IMR-90 (cell line): Measurements from ENCODE around the gene DDX39A. TPM values are rescaled to one million over a fixed set of nuclear protein-coding genes. Genes with fewer than 3 reads are reported as not detected.

ENCODE experiments used
- ATAC-seq: fragments of 200-7000 bp; cut with Tn5 transposase; 2 replicates; pipeline ENCODE4 v1.9.1; 2020; ENCODE audit warnings: low read depth, mild to moderate bottlenecking, moderate library complexity
- BruUV-seq: library from RNA; stranded (reverse); fragments of 400-500 nt; replicated peaks from 2 replicates; lab custom pipeline; 2021; lab: Mats Ljungman, UMichigan
- CTCF ChIA-PET: fragments of 300-600 bp; formaldehyde crosslinking; extraction: SDS; loops from one replicate; lab custom pipeline; 2021; ENCODE audit warnings: antibody characterized with exemption; lab: Yijun Ruan, JAX
- POLR2A ChIA-PET: fragments of 300-600 bp; sonication (Branson Sonifier 250); formaldehyde crosslinking; loops from one replicate; lab custom pipeline; 2022; ENCODE audit warnings: antibody characterized with exemption; ENCODE audit not compliant: unreplicated experiment; lab: Charles Lee
- DNase-seq: peaks from one replicate; pipeline ENCODE4 v3.0.0; 2013
- H2AFZ ChIP-seq: replicated peaks from 2 replicates; pipeline ENCODE3; 2013; ENCODE audit warnings: low read length, mild to moderate bottlenecking; ENCODE audit not compliant: poor library complexity
- H2AK5ac ChIP-seq: 2 replicates; pipeline ENCODE4 v1.6.1; 2013; ENCODE audit warnings: low read depth, low read length, inconsistent platforms
- H2AK9ac ChIP-seq: replicated peaks from 2 replicates; pipeline ENCODE3; 2013; ENCODE audit warnings: mild to moderate bottlenecking, low read depth, low read length, moderate library complexity; ENCODE audit not compliant: poor library complexity
- H2BK120ac ChIP-seq: 2 replicates; pipeline ENCODE4 v1.6.1; 2013; ENCODE audit warnings: low read depth, low read length, inconsistent platforms
- H2BK15ac ChIP-seq: 3 replicates; pipeline ENCODE4 v1.6.1; 2013; ENCODE audit warnings: low read depth, low read length, inconsistent platforms
- H2BK20ac ChIP-seq: 2 replicates; pipeline ENCODE4 v1.6.1; 2013; ENCODE audit warnings: low read depth, mild to moderate bottlenecking, inconsistent platforms, low read length, moderate library complexity
- H2BK5ac ChIP-seq: 2 replicates; pipeline ENCODE4 v1.6.1; 2013; ENCODE audit warnings: mild to moderate bottlenecking, low read depth, low read length, inconsistent platforms; ENCODE audit not compliant: poor library complexity, severe bottlenecking
- H3K14ac ChIP-seq: replicated peaks from 2 replicates; pipeline ENCODE4 v1.6.1; 2013; ENCODE audit warnings: low read depth, low read length, inconsistent platforms
- H3K18ac ChIP-seq: 2 replicates; pipeline ENCODE4 v1.6.1; 2013; ENCODE audit warnings: low read depth, low read length, control low read depth
- H3K23ac ChIP-seq: 2 replicates; pipeline ENCODE4 v1.6.1; 2013; ENCODE audit warnings: low read depth, low read length, inconsistent platforms
- H3K27ac ChIP-seq: 2 replicates; pipeline ENCODE4 v1.5.1; 2013; ENCODE audit warnings: mild to moderate bottlenecking, control low read depth, low read length; ENCODE audit not compliant: insufficient read depth
- H3K27me3 ChIP-seq: 2 replicates; pipeline ENCODE4 v1.6.1; 2013; ENCODE audit warnings: low read length; ENCODE audit not compliant: control insufficient read depth, insufficient read depth
- H3K36me3 ChIP-seq: 2 replicates; pipeline ENCODE4 v1.6.1; 2013; ENCODE audit warnings: low read length, mixed read lengths; ENCODE audit not compliant: control insufficient read depth, insufficient read depth
- H3K4ac ChIP-seq: 2 replicates; pipeline ENCODE4 v1.6.1; 2013; ENCODE audit warnings: low read depth, low read length, inconsistent platforms
- H3K4me1 ChIP-seq: 2 replicates; pipeline ENCODE4 v1.6.1; 2013; ENCODE audit warnings: low read length, mixed read lengths; ENCODE audit not compliant: control insufficient read depth, insufficient read depth
- H3K4me2 ChIP-seq: 2 replicates; pipeline ENCODE4 v1.6.1; 2013; ENCODE audit warnings: low read depth, mild to moderate bottlenecking, control low read depth, low read length, moderate library complexity
- H3K4me3 ChIP-seq: 2 replicates; pipeline ENCODE4 v1.5.1; 2013; ENCODE audit warnings: low read depth, mild to moderate bottlenecking, control low read depth, low read length, moderate library complexity; ENCODE audit not compliant: insufficient read depth
- H3K56ac ChIP-seq: 2 replicates; pipeline ENCODE4 v1.6.1; 2013; ENCODE audit warnings: low read length, inconsistent platforms; ENCODE audit not compliant: insufficient read depth; ENCODE audit errors: extremely low read depth
- H3K79me1 ChIP-seq, 2 experiments: 2 replicates each; pipeline ENCODE4 v1.6.1; 2013; ENCODE audit warnings: low read length in 2 of 2, inconsistent platforms in 1 of 2, low read depth in 1 of 2
- H3K9ac ChIP-seq: 2 replicates; pipeline ENCODE4 v1.6.1; 2013; ENCODE audit warnings: low read depth, low read length, control low read depth
- H3K9me1 ChIP-seq: 2 replicates; pipeline ENCODE4 v1.6.1; 2013; ENCODE audit warnings: low read length, inconsistent platforms; ENCODE audit not compliant: insufficient read depth
- H3K9me3 ChIP-seq: 2 replicates; pipeline ENCODE4 v1.6.1; 2013; ENCODE audit warnings: low read length; ENCODE audit not compliant: control insufficient read depth, insufficient read depth
- H4K20me1 ChIP-seq: 2 replicates; pipeline ENCODE4 v1.6.1; 2013; ENCODE audit warnings: low read length, inconsistent platforms; ENCODE audit not compliant: insufficient read depth
- H4K5ac ChIP-seq: 2 replicates; pipeline ENCODE4 v1.6.1; 2013; ENCODE audit warnings: mild to moderate bottlenecking, low read depth, low read length, control low read depth
- H4K8ac ChIP-seq, 2 experiments: 2 replicates each; pipeline ENCODE4 v1.6.1; 2013; ENCODE audit warnings: low read depth in 2 of 2, low read length in 2 of 2, control low read depth in 1 of 2, inconsistent platforms in 1 of 2
- H4K91ac ChIP-seq: 2 replicates; pipeline ENCODE4 v1.6.1; 2013; ENCODE audit warnings: low read depth, low read length, inconsistent platforms; ENCODE audit not compliant: insufficient read depth
- BHLHE40 ChIP-seq: fragments of 150-350 bp; IDR thresholded peaks from 2 replicates; pipeline ENCODE4 v1.6.1; 2016; ENCODE audit warnings: mild to moderate bottlenecking, low read depth, low read length
- CEBPB ChIP-seq: IDR thresholded peaks from 2 replicates; pipeline ENCODE4 v1.6.1; 2012; ENCODE audit warnings: low read depth, low read length, improper control_type of control experiment
- CHD1 ChIP-seq: IDR thresholded peaks from 2 replicates; pipeline ENCODE4 v1.6.1; 2012; ENCODE audit warnings: low read depth, low read length, improper control_type of control experiment
- CTCF ChIP-seq: conservative IDR thresholded peaks from 2 replicates; pipeline ENCODE4 v1.5.1; 2012; ENCODE audit warnings: mild to moderate bottlenecking, low read depth, low read length, improper control_type of control experiment
- ELK1 ChIP-seq: fragments of 150-350 bp; IDR thresholded peaks from 2 replicates; pipeline ENCODE4 v1.6.1; 2016; ENCODE audit warnings: low read depth, mild to moderate bottlenecking, low read length, moderate library complexity, borderline replicate concordance
- FOS ChIP-seq: fragments of 150-350 bp; IDR thresholded peaks from 2 replicates; pipeline ENCODE4 v1.6.1; 2016; ENCODE audit warnings: low read depth, low read length
- MAFK ChIP-seq: IDR thresholded peaks from 2 replicates; pipeline ENCODE4 v1.6.1; 2012; ENCODE audit warnings: low read depth, low read length, improper control_type of control experiment
- MAZ ChIP-seq: IDR thresholded peaks from 2 replicates; pipeline ENCODE4 v1.6.1; 2012; ENCODE audit warnings: low read depth, mild to moderate bottlenecking, low read length, improper control_type of control experiment, moderate library complexity, borderline replicate concordance
- MXI1 ChIP-seq: IDR thresholded peaks from 2 replicates; pipeline ENCODE4 v1.6.1; 2012; ENCODE audit warnings: low read depth, mild to moderate bottlenecking, low read length, moderate library complexity, borderline replicate concordance
- NFE2L2 ChIP-seq: fragments of 150-350 bp; IDR thresholded peaks from 2 replicates; pipeline ENCODE4 v1.6.1; 2016; ENCODE audit warnings: low read depth, mild to moderate bottlenecking, low read length
- POLR2A ChIP-seq: IDR thresholded peaks from 2 replicates; pipeline ENCODE4 v1.6.1; 2012; ENCODE audit warnings: mild to moderate bottlenecking, low read depth, low read length
- RAD21 ChIP-seq: IDR thresholded peaks from 2 replicates; pipeline ENCODE4 v1.6.1; 2012; ENCODE audit warnings: low read length, improper control_type of control experiment
- RCOR1 ChIP-seq: IDR thresholded peaks from 2 replicates; pipeline ENCODE4 v1.6.1; 2012; ENCODE audit warnings: mild to moderate bottlenecking, low read length, improper control_type of control experiment; ENCODE audit not compliant: insufficient replicate concordance
- RFX5 ChIP-seq: IDR thresholded peaks from 2 replicates; pipeline ENCODE4 v1.8.0; 2012; ENCODE audit warnings: low read depth, mild to moderate bottlenecking, low read length, moderate library complexity
- SMC3 ChIP-seq: fragments of 150-350 bp; IDR thresholded peaks from 2 replicates; pipeline ENCODE4 v1.6.1; 2016; ENCODE audit warnings: low read depth, mild to moderate bottlenecking, antibody characterized with exemption, low read length, moderate library complexity
- USF2 ChIP-seq: fragments of 150-350 bp; IDR thresholded peaks from 2 replicates; pipeline ENCODE4 v1.6.1; 2017; ENCODE audit warnings: mild to moderate bottlenecking, antibody characterized with exemption, low read length, low read depth
- whole genome bisulfite sequencing, 2 experiments: methylation state at CpG; one replicate each; pipeline versions ENCODE4 v1.1.5 to v1.1.7; 2013; ENCODE audit warnings: missing lambda C conversion rate in 2 of 2; ENCODE audit not compliant: insufficient read length in 1 of 2; ENCODE audit errors: extremely low coverage in 2 of 2; 5-methylcytosine and 5-hydroxymethylcytosine counted together
- dilution Hi-C: fragments of 300-500 bp; cut with HindIII; formaldehyde crosslinking; loops from one replicate; pipeline ENCODE4 v1.14.3; 2018; ENCODE audit warnings: low sequenced_read_pairs; ENCODE audit not compliant: unreplicated experiment
- in situ Hi-C: fragments of 300-500 bp; cut with MboI; formaldehyde crosslinking; loops from 3 replicates; pipeline ENCODE4 v1.14.3; 2019; ENCODE audit warnings: low sequenced_read_pairs, inconsistent platforms, mixed read lengths
- intact Hi-C: fragments of 100-400 bp; cut with micrococcal nuclease; formaldehyde crosslinking; loops from 2 replicates; pipeline ENCODE4 v1.10.0; 2022
- polyA plus RNA-seq, 3 experiments: library from polyadenylated mRNA; depleted of rRNA; stranded (reverse); fragments of >200 nt; gene quantifications; 2 replicates each; pipeline ENCODE4 v1.2.3, GENCODE V29; 2012; ENCODE audit warnings: low replicate concordance in 1 of 3
- total RNA-seq: library from RNA; depleted of rRNA; stranded (reverse); fragments of >200 nt; gene quantifications from 2 replicates; pipeline ENCODE4 v1.2.3, GENCODE V29; 2012

The DDX39A gene
- total and polyA plus RNA-seq, 2 of the 4 experiments (the other 2 are of a cell fraction), result 82.5 to 83.0 TPM

GRCh38 chr19:14430712-14431111, 11.6 kb upstream of the DDX39A start:
- TF ChIP-seq RAD21 (no peak), RFX5 (no peak), ELK1 (no peak), MXI1 (no peak), CHD1 (no peak), NFE2L2 (no peak), MAZ (no peak), BHLHE40 (no peak), FOS (no peak), POLR2A (no peak), MAFK (no peak), CTCF (no peak), CEBPB (no peak), USF2 (no peak), RCOR1 (no peak), SMC3 (no peak)
- WGBS, 2 experiments, result no CpG with 5 or more reads among the region's 3 CpGs
- Histone ChIP-seq H3K27ac (no peak overlapping the region), H3K36me3 (no peaks in the 10 kb centered on the region), H3K23ac (no peak overlapping the region), H4K20me1 (peaks cover 12% of the 10 kb centered on the region), H3K4ac (no peak overlapping the region), H4K91ac (no peak overlapping the region), H4K5ac (no peak overlapping the region), H3K56ac (no peak overlapping the region), H4K8ac (no peak overlapping the region), H3K4me1 (peaks cover 17% of the 10 kb centered on the region), H3K9ac (no peak overlapping the region), H3K14ac (no peak overlapping the region), H2BK120ac (no peak overlapping the region), H2BK5ac (no peak overlapping the region), H3K9me1 (peaks cover 12% of the 10 kb centered on the region; the same call in 1 of the 2 replicates), H2AK5ac (no peak overlapping the region), H3K4me2 (no peak overlapping the region), H3K27me3 (peaks cover 2% of the 10 kb centered on the region; the same call in 1 of the 2 replicates), H3K18ac (no peak overlapping the region), H3K4me3 (no peak overlapping the region), H3K79me1 (peaks cover 21 to 29% of the 10 kb centered on the region in 2 experiments; a peak in 3 of 4 replicates), H2BK20ac (no peak overlapping the region), H3K9me3 (no peaks in the 10 kb centered on the region), H2BK15ac (no peak overlapping the region), H2AFZ (no peak overlapping the region), H2AK9ac (no peak overlapping the region)
- no TSS peak for BruUV-seq
- dilution Hi-C loops, result no loop called here
- intact Hi-C loops, result no loop called here
- CTCF ChIA-PET, result interaction anchor here (0.7 kb wide), 1 partner anchor 721 kb away, joined by 7 read pairs; no protein-coding TSS in a partner anchor
- POLR2A ChIA-PET, result no interaction called here
- ATAC-seq, result no peak
- in situ Hi-C loops, result no loop called here
- DNase-seq, result no peak
